NCI-H1436 treated with DMSO at 0.1 percent for 48 hours (cell line): ENCODE measurements around the gene RABGEF1.
"Not testable (repeated sequence)": the region's sequence is repeated elsewhere in the genome, so short reads cannot be mapped to it uniquely, and the experiment has no call there.

Source experiments
- DNase-seq: peaks from one replicate; lab custom pipeline; 2025; lab: John Stamatoyannopoulos, UW

Gene RABGEF1

GRCh38 chr7:66815186-66815875 is 74.8 kb downstream of the RABGEF1 start:
- DNase-seq, result not testable (repeated sequence)

GRCh38 chr7:66815951-66816350 is 75.4 kb downstream of the RABGEF1 start:
- DNase-seq, result no peak

- DNase-seq, result not testable (repeated sequence)
These were observed 76.1 kb downstream of the RABGEF1 start for GRCh38 chr7:66816658-66817057.

DNA sequence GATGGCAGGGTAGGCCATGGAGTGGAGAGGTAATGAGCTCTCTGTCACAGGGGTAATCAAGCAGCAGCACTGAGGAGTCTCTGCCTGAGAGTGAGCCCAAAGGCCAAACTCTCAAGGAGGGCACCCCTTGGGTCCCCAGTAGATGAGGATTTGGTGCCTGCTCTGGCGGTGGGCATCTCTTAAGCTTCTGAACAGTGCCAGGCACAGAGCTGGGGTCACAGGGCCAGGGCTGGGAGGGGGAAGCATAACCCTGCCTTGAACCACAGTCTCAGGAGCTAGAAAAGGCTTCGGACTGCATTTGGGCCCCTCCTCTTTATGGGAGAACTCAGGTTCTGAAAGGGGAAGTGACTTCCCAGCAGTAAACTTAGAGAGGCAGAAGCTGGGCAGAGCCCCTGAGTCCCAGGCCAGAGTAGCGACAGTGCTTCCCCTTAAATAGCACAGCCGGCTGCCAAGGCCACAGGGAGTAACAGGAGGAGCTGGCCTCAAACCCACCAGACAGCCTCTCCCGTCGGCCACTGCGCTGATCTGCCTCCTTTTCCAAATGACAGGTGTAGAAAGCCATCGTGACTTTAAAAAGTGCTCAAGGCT is 76.8 kb downstream of the RABGEF1 start:
- DNase-seq, result not testable (repeated sequence)

- not testable (repeated sequence) for DNase-seq
These were observed 77.4 kb downstream of the RABGEF1 start for GRCh38 chr7:66817956-66818355.

- no peak for DNase-seq
These were observed 83.5 kb downstream of the RABGEF1 start for GRCh38 chr7:66824041-66824440.

GRCh38 chr7:66825538-66825937 is 85.0 kb downstream of the RABGEF1 start:
- DNase-seq, result not testable (repeated sequence)

DNA sequence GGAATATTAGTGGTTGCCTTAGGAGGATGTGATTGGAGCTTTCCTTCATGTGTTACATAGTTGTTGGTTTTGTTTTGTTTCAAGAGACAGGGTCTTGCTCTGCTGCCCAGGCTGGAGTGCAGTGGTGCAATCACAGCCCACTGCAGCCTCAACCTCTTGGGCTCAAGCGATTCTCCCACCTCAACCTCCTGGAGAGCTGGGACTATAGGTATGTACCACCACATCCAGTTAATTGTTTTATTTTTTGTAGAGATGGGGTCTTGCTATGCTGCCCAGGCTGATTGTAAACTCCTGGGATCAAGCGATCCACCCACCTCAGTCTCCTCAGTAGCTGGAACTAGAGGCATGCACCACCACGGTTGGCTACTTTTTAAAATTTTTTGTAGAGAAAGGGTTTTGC is 86.1 kb downstream of the RABGEF1 start:
- no peak for DNase-seq

GRCh38 chr7:66830976-66831375 is 90.4 kb downstream of the RABGEF1 start:
- not testable (repeated sequence) for DNase-seq

DNA sequence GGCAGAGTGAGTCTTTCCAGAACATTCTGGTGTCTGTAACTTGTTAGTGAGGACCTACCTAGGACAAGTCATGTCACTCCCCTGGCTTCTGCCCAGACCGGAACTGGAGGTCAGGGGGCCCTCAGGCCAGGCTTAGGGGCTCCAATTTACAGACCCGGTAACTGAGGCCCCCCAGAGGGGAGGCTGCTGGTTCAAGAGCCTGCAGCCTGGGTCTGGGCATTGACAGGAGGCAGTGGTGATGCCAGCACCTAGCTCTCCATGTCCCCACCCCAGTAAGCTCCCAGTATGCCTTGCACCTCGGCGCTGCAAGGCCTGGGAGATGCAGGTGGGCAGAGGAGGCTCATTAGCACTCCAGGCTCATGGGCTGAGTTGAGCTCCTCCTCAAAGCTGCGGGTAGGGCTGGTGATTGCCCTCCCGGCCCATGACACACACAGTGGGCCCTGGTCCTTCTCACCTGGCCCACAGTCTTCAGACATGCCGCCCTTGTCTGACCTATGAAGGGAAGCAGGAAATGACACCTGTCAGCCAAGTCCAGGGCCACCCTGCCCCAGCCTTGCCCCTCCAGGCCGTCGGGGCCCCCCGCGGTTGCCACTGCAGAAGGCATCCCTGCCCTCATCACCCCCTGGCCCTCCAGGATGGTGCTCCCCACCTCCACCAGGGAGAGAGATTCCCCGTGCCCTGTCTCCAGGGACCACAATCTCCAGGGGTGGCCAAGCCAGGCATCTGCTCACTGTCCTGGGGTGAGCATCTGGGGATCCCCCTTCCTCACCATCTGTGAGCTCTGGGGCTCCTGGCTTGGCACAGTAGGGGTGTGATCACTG is 92.2 kb downstream of the RABGEF1 start:
- DNase-seq, result no peak

DNA sequence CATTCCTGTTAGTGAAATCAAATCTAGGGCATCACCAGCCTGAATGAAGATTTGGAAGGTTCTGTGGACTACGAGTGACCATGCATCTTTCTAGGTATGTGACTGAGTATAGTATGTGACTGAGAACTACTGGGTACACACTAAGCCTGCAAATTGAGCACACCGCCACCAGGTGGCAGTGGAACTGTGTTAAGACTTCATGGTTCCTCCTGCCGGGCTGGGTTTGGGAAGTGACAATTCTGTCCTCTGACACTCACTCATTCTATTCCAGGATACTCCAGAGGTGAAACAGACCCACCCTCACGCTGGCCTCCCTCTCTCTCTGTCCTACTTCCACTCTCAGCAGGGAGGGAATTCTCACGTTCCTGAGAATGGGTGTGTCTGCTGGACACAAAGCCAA is 96.5 kb downstream of the RABGEF1 start:
- no peak for DNase-seq

DNA sequence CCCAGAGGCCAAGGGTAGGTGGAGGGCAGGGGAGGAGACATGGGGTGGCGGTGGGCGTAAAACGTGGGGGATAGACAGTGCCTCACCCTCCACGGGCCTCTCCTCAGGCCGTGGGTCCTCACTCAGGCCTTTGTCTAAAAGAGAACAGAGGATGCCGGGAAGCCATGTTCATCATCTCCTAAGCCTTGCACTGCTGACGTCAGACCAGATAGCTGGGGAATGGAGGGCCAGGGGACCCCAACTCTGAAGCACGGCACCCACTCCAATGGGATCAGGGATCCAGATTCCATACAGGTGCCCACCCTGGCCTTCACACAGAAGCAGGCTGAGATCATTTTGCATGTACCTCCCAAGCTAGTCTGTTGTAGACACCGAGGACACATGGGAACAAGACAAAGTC is 97.1 kb downstream of the RABGEF1 start:
- no peak for DNase-seq

- DNase-seq, result no peak
These were observed 99.3 kb downstream of the RABGEF1 start for GRCh38 chr7:66839814-66840213.

GRCh38 chr7:66840316-66840715 is 99.8 kb downstream of the RABGEF1 start:
- no peak for DNase-seq

DNA sequence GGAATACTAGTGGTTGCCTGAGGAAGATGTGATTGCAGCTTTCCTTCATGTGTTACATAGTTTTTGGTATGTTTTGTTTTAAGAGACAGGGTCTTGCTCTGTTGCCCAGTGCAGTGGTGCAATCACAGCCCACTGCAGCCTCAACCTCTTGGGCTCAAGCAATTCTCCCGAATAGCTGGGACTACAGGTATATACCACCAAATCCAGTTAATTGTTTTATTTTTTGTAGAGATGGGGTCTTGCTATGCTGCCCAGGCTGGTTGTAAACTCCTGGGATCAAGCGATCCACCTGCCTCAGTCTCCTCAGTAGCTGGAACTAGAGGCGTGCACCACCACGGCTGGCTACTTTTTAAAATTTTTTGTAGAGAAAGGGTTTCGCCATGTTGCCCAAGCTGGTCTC is 101.4 kb downstream of the RABGEF1 start:
- DNase-seq, result no peak

DNA sequence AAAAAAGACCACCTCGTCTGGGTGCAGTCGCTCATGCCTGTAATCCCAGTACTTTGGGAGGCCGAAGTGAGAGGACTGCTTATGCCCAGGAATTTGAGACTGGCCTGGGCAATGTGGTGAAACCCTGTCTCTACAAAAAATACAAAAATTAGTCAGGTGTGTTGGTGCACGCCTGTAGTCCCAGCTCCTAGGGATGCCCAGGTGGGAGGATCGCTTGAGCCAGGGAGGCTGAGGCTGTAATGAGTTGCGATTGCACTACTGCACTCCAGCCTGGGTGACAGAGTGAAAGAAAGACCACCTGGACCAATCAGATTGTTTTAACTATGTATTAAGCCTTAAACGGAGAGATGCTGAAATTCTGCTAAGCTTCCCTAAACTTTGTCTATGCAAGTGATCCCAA is 103.0 kb downstream of the RABGEF1 start:
- DNase-seq, result not testable (repeated sequence)

DNA sequence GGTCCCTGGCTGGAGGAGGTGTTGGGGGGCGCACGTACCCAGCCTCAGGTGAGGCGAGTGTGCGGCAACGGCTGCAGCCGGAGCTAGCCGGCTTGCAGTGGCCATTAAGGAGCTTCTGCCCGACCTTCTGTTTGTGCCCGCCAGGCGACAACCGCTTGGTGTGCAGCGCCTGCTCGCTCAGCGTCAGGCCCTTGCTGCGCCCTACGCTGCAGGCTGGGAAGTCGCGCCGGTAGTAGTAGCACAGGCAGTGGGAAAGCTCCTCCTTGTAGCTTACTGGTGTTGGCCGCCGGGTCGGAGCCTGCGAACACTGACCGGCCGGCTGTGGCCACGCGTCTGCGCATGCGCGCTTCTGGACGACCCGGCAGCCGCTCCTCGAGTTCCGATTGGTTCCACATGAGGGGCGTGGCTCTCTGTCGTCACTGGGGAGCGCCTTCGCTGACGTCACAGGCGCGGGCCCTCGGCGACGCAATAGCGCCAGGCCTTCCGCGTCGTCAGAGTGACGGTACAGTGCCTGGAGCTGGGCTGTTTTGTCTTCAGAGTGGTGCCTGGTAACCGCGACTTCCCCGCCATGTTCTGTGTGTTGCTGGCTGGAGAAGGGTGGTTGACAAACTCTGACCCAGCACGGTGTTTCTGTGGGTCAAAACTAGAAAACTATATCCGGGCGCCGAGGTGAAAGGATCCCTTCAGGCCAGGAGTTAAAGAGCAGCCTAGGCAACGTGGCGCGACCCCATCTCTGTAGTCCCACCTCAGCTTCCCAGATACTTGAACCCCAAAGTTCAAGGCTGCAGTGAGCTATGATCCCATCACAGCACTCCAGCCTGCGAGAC is 104.2 kb downstream of the RABGEF1 start:
- DNase-seq, result peak; percentile 71

GRCh38 chr7:66845379-66846095 is 105.0 kb downstream of the RABGEF1 start:
- no peak for DNase-seq

GRCh38 chr7:66846096-66846445 is 105.5 kb downstream of the RABGEF1 start:
- DNase-seq, result not testable (repeated sequence)

- not testable (repeated sequence) for DNase-seq
These were observed 107.0 kb downstream of the RABGEF1 start for GRCh38 chr7:66847523-66847855.
